Measurements from ENCODE around the gene SLC25A44. TPM values are rescaled to one million over a fixed set of nuclear protein-coding genes. Genes with fewer than 3 reads are reported as not detected.
A peak's percentile ranks its signal among the peaks of the same experiment; 100 is the strongest.

Gene SLC25A44
- total RNA-seq, 2 donors from 2014 or later: 21.3 to 30.3 TPM

GRCh38 chr1:156226782-156227181 is 32.9 kb downstream of the SLC25A44 start:
- intact Hi-C loops (cut with DNase I, micrococcal nuclease): loop anchor here (5.0 kb wide), 2 partner anchors 79 to 134 kb away; no protein-coding TSS in a partner anchor
- no peak for DNase-seq
- no peak for ATAC-seq

GRCh38 chr1:156228501-156228900 is 34.6 kb downstream of the SLC25A44 start:
- no peak for DNase-seq
- no peak for ATAC-seq
- intact Hi-C loops (cut with DNase I, micrococcal nuclease): loop anchor here (5.0 kb wide), 2 partner anchors 81 to 136 kb away; no protein-coding TSS in a partner anchor

- ATAC-seq (no peak), DNase-seq (no peak)
- intact Hi-C loops (cut with DNase I, micrococcal nuclease): loop anchor here (5.0 kb wide), 2 partner anchors 83 to 138 kb away; no protein-coding TSS in a partner anchor
Measured at GRCh38 chr1:156229809-156230472, 36.0 kb downstream of the SLC25A44 start.

- no peak for DNase-seq
- intact Hi-C loops (cut with DNase I, micrococcal nuclease): no loop called here
- ATAC-seq: no peak
Measured at GRCh38 chr1:156230473-156230837, 36.6 kb downstream of the SLC25A44 start.

- intact Hi-C loops (cut with DNase I, micrococcal nuclease): no loop called here
- no peak for ATAC-seq
Measured at GRCh38 chr1:156232201-156232894, 38.4 kb downstream of the SLC25A44 start.

GRCh38 chr1:156233426-156234127 is 39.7 kb downstream of the SLC25A44 start:
- intact Hi-C loops (cut with DNase I, micrococcal nuclease): no loop called here
- no peak for DNase-seq
- peak; percentile 5 for ATAC-seq

More at GRCh38 chr1:156232201-156232894, 38.4 kb downstream of the SLC25A44 start:
- no peak for DNase-seq

GRCh38 chr1:156236164-156236563 is 42.3 kb downstream of the SLC25A44 start:
- ATAC-seq: no peak
- DNase-seq: no peak
- intact Hi-C loops (cut with DNase I, micrococcal nuclease): no loop called here

GRCh38 chr1:156238248-156238647 is 44.3 kb downstream of the SLC25A44 start:
- ATAC-seq (no peak), DNase-seq (no peak)
- intact Hi-C loops (cut with DNase I, micrococcal nuclease): no loop called here

- DNase-seq (no peak), ATAC-seq (no peak)
- intact Hi-C loops (cut with DNase I, micrococcal nuclease): no loop called here
Measured at GRCh38 chr1:156241311-156241811, 47.5 kb downstream of the SLC25A44 start.

- ATAC-seq (no peak), DNase-seq (no peak)
- intact Hi-C loops (cut with DNase I, micrococcal nuclease): no loop called here
Measured at GRCh38 chr1:156241926-156242325, 48.0 kb downstream of the SLC25A44 start, which contains the start of gene BGLAP. Gene BGLAP, plus strand, starts transcription at chr1:156242184. Its CDS starts 48 bp downstream, at chr1:156242232.

- DNase-seq (no peak), ATAC-seq (no peak)
- intact Hi-C loops (cut with DNase I, micrococcal nuclease): no loop called here
Measured at GRCh38 chr1:156242738-156243137, 48.8 kb downstream of the SLC25A44 start.

GRCh38 chr1:156244126-156244525 is 50.2 kb downstream of the SLC25A44 start:
- intact Hi-C loops (cut with DNase I, micrococcal nuclease): no loop called here
- ATAC-seq (no peak), DNase-seq (no peak)

GRCh38 chr1:156244712-156245111 is 50.8 kb downstream of the SLC25A44 start:
- DNase-seq (no peak), ATAC-seq (no peak)
- intact Hi-C loops (cut with DNase I, micrococcal nuclease): no loop called here

GRCh38 chr1:156245451-156246232 is 51.7 kb downstream of the SLC25A44 start:
- intact Hi-C loops (cut with DNase I, micrococcal nuclease): no loop called here
- ATAC-seq (peak; percentile 50), DNase-seq (peak in 1 of 2 donors; percentile 53)

- intact Hi-C loops (cut with DNase I, micrococcal nuclease): no loop called here
- ATAC-seq (no peak), DNase-seq (no peak)
Measured at GRCh38 chr1:156246241-156246780, 52.4 kb downstream of the SLC25A44 start.

GRCh38 chr1:156246781-156247459 is 53.0 kb downstream of the SLC25A44 start:
- ATAC-seq: peak; percentile 38

GRCh38 chr1:156247460-156248322 is 53.8 kb downstream of the SLC25A44 start, which contains the start of gene PAQR6:
Gene PAQR6, minus strand, starts transcription at chr1:156248056. Its CDS starts 1,325 bp downstream, at chr1:156246731.
- ATAC-seq (peak; percentile 37), DNase-seq (peak in 1 of 2 donors; percentile 29)
- intact Hi-C loops (cut with DNase I, micrococcal nuclease): no loop called here

More at GRCh38 chr1:156246781-156247459, 53.0 kb downstream of the SLC25A44 start:
- intact Hi-C loops (cut with DNase I, micrococcal nuclease): no loop called here
- peak in 1 of 2 donors; percentile 25 for DNase-seq
